Limb (tissue), 2 donors: Measurements from ENCODE around the gene MYO1F.

Source experiments
- DNase-seq, 2 donors: peaks; one replicate each; pipeline ENCODE4 v3.0.0-alpha.2; 2016; ENCODE audit errors: extremely low spot score in 2 of 2

The MYO1F gene

GRCh38 chr19:8494158-8494557, 83.1 kb downstream of the MYO1F start:
- DNase-seq: no peak

- DNase-seq: no peak
These were observed 85.7 kb downstream of the MYO1F start for GRCh38 chr19:8491574-8491973.

- no peak for DNase-seq
These were observed 86.4 kb downstream of the MYO1F start for GRCh38 chr19:8490873-8491272.

- no peak for DNase-seq
These were observed 86.9 kb downstream of the MYO1F start for GRCh38 chr19:8490395-8490760.

GRCh38 chr19:8489561-8490394, 87.5 kb downstream of the MYO1F start:
- DNase-seq: no peak

- DNase-seq: no peak
These were observed 88.9 kb downstream of the MYO1F start for GRCh38 chr19:8488365-8488764.

- DNase-seq: no peak
These were observed 89.9 kb downstream of the MYO1F start for GRCh38 chr19:8487137-8487851.

- no peak for DNase-seq
These were observed 90.5 kb downstream of the MYO1F start for GRCh38 chr19:8486661-8487136.

GRCh38 chr19:8485561-8486371, 91.5 kb downstream of the MYO1F start:
- no peak for DNase-seq

- no peak for DNase-seq
These were observed 92.8 kb downstream of the MYO1F start for GRCh38 chr19:8484331-8484894.

GRCh38 chr19:8483165-8483564, 94.1 kb downstream of the MYO1F start:
- DNase-seq: no peak

- no peak for DNase-seq
These were observed 94.5 kb downstream of the MYO1F start for GRCh38 chr19:8482696-8483095.

GRCh38 chr19:8481616-8482015, 95.6 kb downstream of the MYO1F start:
- DNase-seq: no peak

GRCh38 chr19:8481201-8481600, 96.0 kb downstream of the MYO1F start:
- DNase-seq: no peak

GRCh38 chr19:8478598-8478997, 98.6 kb downstream of the MYO1F start:
- no peak for DNase-seq

GRCh38 chr19:8477889-8478288, 99.4 kb downstream of the MYO1F start:
- DNase-seq: no peak

GRCh38 chr19:8476524-8476923, 100.7 kb downstream of the MYO1F start:
- DNase-seq: no peak

- no peak for DNase-seq
These were observed 102.2 kb downstream of the MYO1F start for GRCh38 chr19:8475005-8475404.

- DNase-seq: no peak
These were observed 103.4 kb downstream of the MYO1F start for GRCh38 chr19:8473648-8474476.
